ENCODE measurements around the gene TSC1.

TSC1 gene

DNA sequence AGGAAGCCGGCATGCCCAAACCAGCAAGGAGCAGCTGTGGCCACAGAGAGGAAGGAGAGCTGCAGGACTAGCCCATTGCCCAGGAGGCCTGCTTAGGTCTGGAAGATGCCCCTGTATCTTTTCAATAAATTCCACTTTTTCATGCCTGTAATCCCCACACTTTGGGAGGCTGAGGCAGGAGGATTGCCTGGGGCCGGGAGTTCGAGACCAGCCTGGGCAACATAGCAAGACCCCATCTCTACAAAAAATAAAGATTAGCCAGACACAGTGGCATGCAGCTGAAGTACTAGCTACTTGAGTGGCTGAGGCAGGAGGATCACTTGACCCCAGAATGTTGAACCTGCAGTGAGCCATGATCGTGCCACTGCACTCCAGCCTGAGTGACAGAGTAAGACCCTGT lies 5.3 kb upstream of the TSC1 start:
- DNase-seq (ENCODE audit: extremely low spot score): no peak
- TF ChIP-seq, protein P1, sequence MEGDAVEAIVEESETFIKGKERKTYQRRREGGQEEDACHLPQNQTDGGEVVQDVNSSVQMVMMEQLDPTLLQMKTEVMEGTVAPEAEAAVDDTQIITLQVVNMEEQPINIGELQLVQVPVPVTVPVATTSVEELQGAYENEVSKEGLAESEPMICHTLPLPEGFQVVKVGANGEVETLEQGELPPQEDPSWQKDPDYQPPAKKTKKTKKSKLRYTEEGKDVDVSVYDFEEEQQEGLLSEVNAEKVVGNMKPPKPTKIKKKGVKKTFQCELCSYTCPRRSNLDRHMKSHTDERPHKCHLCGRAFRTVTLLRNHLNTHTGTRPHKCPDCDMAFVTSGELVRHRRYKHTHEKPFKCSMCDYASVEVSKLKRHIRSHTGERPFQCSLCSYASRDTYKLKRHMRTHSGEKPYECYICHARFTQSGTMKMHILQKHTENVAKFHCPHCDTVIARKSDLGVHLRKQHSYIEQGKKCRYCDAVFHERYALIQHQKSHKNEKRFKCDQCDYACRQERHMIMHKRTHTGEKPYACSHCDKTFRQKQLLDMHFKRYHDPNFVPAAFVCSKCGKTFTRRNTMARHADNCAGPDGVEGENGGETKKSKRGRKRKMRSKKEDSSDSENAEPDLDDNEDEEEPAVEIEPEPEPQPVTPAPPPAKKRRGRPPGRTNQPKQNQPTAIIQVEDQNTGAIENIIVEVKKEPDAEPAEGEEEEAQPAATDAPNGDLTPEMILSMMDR (IDR thresholded peaks at IDR 0.05; ENCODE audit: control extremely low read depth, extremely low read depth, low read depth, missing control alignments): no peak
- ChIA-PET CTCF (no interaction called here), POLR2A (no interaction called here)

DNA sequence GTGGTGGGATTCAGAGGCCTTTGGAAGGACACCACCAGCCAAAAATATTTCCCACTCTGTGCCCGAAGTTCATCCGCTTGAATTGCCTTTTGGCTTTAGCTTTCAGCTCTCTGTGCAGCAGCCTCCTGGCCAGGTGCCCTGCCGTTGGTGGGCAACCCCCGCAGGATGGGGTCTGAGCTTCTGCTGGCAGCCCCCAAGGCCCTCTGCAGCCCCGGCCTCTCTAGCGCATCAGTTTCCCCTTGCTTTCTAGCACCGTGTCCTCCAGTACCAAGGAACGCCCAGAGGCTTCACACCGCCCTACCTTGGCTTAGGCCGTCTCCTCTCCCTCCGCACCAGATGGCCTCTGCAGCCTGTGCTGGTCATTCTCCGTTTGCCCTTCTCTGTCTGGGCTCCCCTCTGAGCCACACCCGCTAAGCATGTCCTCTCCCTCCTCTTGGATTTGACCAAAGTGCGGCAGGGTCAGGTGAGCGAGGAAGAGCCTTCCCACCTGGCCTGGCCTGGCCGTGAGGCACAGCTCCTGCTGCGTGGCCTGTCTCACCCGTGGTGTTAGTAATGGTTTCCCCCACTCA lies 4.2 kb upstream of the TSC1 start:
- TF ChIP-seq, protein P1 (IDR thresholded peaks at IDR 0.05; ENCODE audit: control extremely low read depth, extremely low read depth, low read depth, missing control alignments): no peak
- POLR2A ChIA-PET: no interaction called here
- no peak for DNase-seq (ENCODE audit: extremely low spot score)
- CTCF ChIA-PET: interaction anchor here (1.3 kb wide), 4 partner anchors 23 to 237 kb away, joined by 3 to 5 read pairs (median 4); partner anchors contain the start of gene GFI1B

DNA sequence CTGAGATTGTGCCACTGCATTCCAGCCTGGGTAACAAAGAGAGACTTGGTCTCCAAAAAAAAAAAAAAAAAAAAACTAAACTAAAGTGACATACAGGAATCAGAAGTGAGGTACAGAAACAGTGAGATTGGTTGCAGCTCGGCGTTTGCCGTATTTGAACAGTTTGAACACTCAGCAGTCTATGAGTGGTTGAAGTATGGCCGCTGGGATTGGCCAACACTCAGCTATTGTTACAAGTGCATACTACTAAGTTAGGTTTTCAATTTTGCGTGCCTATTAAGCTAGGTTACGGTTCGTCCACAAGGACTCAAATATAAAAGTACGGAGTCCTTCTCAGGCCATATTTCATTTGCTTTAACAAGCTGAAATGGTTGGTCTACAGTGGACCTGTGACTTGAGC lies 3.3 kb upstream of the TSC1 start:
- ChIA-PET POLR2A (no interaction called here), CTCF (interaction anchor here (0.8 to 2.0 kb wide), 6 partner anchors 9 to 238 kb away, joined by 3 to 8 read pairs (median 4); partner anchors contain the start of gene GFI1B)
- DNase-seq (ENCODE audit: extremely low spot score): no peak
- TF ChIP-seq, protein P1 (IDR thresholded peaks at IDR 0.05; ENCODE audit: control extremely low read depth, extremely low read depth, low read depth, missing control alignments): no peak

DNA sequence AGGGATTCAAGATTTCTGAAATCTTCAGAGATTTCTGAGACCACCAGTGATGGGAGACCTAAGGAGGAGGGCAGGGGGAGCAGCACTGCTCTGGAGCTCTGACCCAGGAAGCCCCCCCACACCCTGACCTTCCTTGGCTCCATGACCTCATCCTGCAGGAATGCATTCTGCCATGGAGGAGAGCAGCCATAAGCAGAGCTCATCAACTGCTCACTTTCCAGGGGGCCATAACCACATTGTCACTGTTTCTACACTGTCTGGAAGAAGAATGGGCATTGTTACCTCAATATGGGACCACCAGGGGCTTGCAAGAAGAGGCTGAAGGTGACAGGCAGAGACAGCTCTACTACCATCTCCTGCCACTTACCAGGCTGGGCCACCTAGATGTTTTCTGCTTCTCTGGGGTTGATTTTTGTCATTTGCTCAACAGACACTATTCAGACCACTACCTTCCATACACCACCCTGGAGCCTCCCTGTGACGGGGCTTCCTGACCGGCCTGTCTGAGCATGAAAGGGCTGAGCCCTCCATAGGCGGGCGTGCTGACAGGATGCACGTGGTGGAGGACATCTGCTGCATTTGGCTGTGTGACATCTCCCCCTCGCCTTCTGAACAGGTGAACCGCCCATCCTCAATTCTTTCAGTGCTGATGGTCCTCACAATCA lies 2.3 kb upstream of the TSC1 start:
- POLR2A ChIA-PET: no interaction called here
- TF ChIP-seq, protein P1 (IDR thresholded peaks at IDR 0.05; ENCODE audit: control extremely low read depth, extremely low read depth, low read depth, missing control alignments): no peak
- CTCF ChIA-PET: interaction anchor here (0.8 to 2.0 kb wide), 6 partner anchors 8 to 98 kb away, joined by 3 to 8 read pairs (median 4); no protein-coding TSS in a partner anchor
- DNase-seq (ENCODE audit: extremely low spot score): no peak

DNA sequence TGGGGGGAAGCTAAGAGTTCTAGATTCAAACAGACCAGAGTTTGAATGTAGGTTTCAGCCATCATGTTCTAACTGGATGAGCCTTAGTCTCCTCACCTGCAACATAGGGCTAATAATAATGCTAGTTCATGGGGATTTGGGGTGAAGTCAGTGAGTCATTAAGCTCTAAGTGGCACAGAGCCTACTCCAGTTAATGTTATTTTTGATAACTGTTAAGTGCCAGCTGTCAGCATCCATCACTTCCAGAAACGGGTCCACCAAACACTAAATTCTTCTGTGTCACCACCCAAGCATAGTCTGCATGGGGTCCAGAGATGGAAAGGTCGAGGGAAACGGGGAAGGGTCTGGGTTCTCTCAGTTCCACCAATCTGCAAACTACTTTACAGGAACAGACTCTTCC lies 1.8 kb upstream of the TSC1 start:
- no peak for DNase-seq (ENCODE audit: extremely low spot score)
- CTCF ChIA-PET: interaction anchor here (1.3 to 2.0 kb wide), 5 partner anchors 12 to 97 kb away, joined by 3 to 8 read pairs (median 5); no protein-coding TSS in a partner anchor
- POLR2A ChIA-PET: no interaction called here
- TF ChIP-seq, protein P1 (IDR thresholded peaks at IDR 0.05; ENCODE audit: control extremely low read depth, extremely low read depth, low read depth, missing control alignments): no peak

DNA sequence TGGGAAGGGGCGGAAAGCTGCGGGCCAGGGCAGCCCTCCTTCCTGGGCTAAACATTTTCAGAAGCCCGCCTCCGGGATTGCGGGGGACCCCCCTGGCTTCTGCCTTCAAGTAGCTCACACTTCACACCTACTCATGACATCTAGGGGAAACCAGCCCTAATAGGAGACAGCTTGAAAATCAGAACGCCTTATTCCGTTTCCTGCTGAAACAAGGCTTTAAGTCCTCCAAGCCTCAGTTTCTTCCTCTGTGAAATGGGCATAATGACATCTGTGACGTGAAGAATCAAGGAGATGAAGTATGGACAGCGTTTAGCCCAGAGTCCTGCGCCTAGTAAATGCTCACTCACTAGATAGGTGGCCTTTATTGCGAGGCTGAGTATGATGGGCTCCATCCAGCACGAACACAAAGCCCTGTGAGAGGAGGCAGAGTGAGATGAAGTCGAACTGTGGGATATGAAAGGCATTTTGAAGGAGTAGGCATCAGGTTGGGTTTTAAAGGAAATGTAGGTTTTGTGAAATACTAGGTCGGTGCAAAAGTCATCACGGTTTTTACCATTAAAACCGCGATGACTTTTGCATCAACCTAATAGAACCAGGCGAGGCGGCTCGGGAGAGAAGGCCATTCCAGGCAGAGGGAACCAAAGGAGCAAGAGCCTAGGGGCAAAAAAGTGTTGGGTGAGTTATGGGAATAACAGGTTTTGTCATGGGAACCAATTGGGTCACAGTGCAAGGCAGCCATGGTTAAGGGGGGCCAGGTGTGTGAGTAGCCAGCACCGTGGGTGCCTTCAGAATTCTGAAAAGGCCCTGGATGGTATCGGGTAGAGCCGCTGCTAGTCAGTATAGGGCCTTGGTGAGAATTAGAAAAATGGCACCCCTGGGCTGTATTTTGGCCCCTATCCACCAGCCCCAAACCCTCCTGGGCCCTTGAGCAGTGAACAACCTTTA lies 1.0 kb upstream of the TSC1 start:
- no peak for DNase-seq (ENCODE audit: extremely low spot score)
- CTCF ChIA-PET: interaction anchor here (0.7 to 2.0 kb wide), 9 partner anchors 9 to 176 kb away, joined by 3 to 8 read pairs (median 3); no protein-coding TSS in a partner anchor
- TF ChIP-seq, protein P1 (IDR thresholded peaks at IDR 0.05; ENCODE audit: control extremely low read depth, extremely low read depth, low read depth, missing control alignments): no peak
- POLR2A ChIA-PET: no interaction called here

All from GM10248 (cell line).